Measurements from ENCODE around the gene CDH23. TPM values are rescaled to one million over a fixed set of nuclear protein-coding genes. Genes with fewer than 3 reads are reported as not detected.

Gene CDH23
- total and polyA plus RNA-seq, 2 of the 8 experiments (the other 6 are each of a cell fraction or from before 2014, with no cell fraction given) = 1.9 to 4.9 TPM

- H3K9ac ChIP-seq (replicated peaks in 1 of 4; ENCODE audit: extremely low read depth in 1 of 4, low read depth in 3 of 4, low read length in 3 of 4) = no peak overlapping the region
- 0 out of 2 replicates have a peak overlapping the region, but pooled peaks have one; percentile 17 for H2BK12ac ChIP-seq (ENCODE audit: low read depth, low read length)
- no peak overlapping the region for H4K91ac ChIP-seq (replicated peaks; ENCODE audit: insufficient read length, low read length)
- POLR2A ChIA-PET (ENCODE audit: partially characterized antibody) = no interaction called here
- no peak overlapping the region for H3K56ac ChIP-seq (replicated peaks; ENCODE audit: insufficient read length, low read depth, low read length)
- H3K27me3 ChIP-seq (replicated peaks in 1 of 4; ENCODE audit: control insufficient read depth in 3 of 4, extremely low read depth in 1 of 4, insufficient read depth in 3 of 4, low read length in 3 of 4) = peaks cover 3 to 23% (median 16%) of the 10 kb centered on the region in 4 experiments; a peak in 6 of 7 replicates
- H3K9me3 ChIP-seq (ENCODE audit: insufficient read depth in 2 of 2, low read depth in 1 of 2, low read length in 1 of 2) = no peaks in the 10 kb centered on the region
- no peak overlapping the region for H4K5ac ChIP-seq (ENCODE audit: insufficient read length, low read depth, low read length)
- H2BK120ac ChIP-seq (replicated peaks; ENCODE audit: low read depth, low read length) = no peak overlapping the region
- no peaks in the 10 kb centered on the region for H3K79me1 ChIP-seq (ENCODE audit: low read depth, low read length)
- no peaks in the 10 kb centered on the region; the same call in 1 of the 2 replicates for H3K23me2 ChIP-seq (ENCODE audit: low read depth, low read length)
- no peak overlapping the region for H2BK15ac ChIP-seq (ENCODE audit: low read length)
- no peak overlapping the region for H3K14ac ChIP-seq (ENCODE audit: insufficient read length)
- H3K27ac ChIP-seq (ENCODE audit: low read depth, low read length) = no peak overlapping the region
- H3K18ac ChIP-seq (ENCODE audit: extremely low read depth, low read length) = no peak overlapping the region
- H2AK5ac ChIP-seq (ENCODE audit: low read depth, low read length) = no peak overlapping the region
- H2BK20ac ChIP-seq (ENCODE audit: low read length) = no peak overlapping the region
- no peaks in the 10 kb centered on the region for H3K36me3 ChIP-seq (ENCODE audit: control insufficient read depth in 2 of 4, insufficient read depth in 4 of 4, low read length in 3 of 4)
- no peak overlapping the region for H3K4me3 ChIP-seq (ENCODE audit: extremely low read depth in 1 of 4, insufficient read depth in 2 of 4, low read depth in 3 of 4, low read length in 4 of 4)
- DNase-seq (ENCODE audit: low read depth in 1 of 2, low spot score in 2 of 2) = no peak
- no peak for FAIRE-seq
- 84% methylated on average over 2 of the region's 2 CpGs; no CpG with 5 or more reads in 1 of the 2 experiments for WGBS, 2 experiments (ENCODE audit: extremely low coverage in 1 of 2, insufficient coverage in 1 of 2, insufficient read length in 1 of 2, insufficient replicate concordance in 2 of 2, low coverage in 1 of 2, low lambda C conversion rate in 2 of 2, missing lambda C conversion rate in 1 of 2)
- H3K79me2 ChIP-seq (ENCODE audit: control insufficient read depth in 1 of 2, insufficient read depth in 2 of 2, low read length in 2 of 2) = no peaks in the 10 kb centered on the region
- no peak overlapping the region for H3K4ac ChIP-seq (replicated peaks; ENCODE audit: insufficient read length, low read depth, low read length)
- H3K23ac ChIP-seq (ENCODE audit: insufficient read length) = no peak overlapping the region
- peaks cover 0 to 6% (median under 1%) of the 10 kb centered on the region in 4 experiments; a peak in 3 of 7 replicates for H3K4me1 ChIP-seq (replicated peaks in 1 of 4; ENCODE audit: control insufficient read depth in 3 of 4, insufficient read depth in 4 of 4, low read length in 3 of 4)
- no peak overlapping the region for H2AFZ ChIP-seq (ENCODE audit: low read length)
- CTCF ChIA-PET (ENCODE audit: partially characterized antibody) = interaction anchor here (0.7 to 1.9 kb wide), 4 partner anchors 10 to 41 kb away, joined by 3 to 5 read pairs (median 4); no protein-coding TSS in a partner anchor
- H4K20me1 ChIP-seq (replicated peaks in 1 of 2; ENCODE audit: control insufficient read depth in 1 of 2, insufficient read depth in 2 of 2, low read length in 2 of 2) = peaks cover 0 to 2% of the 10 kb centered on the region in 2 experiments
- no peak overlapping the region for H3K4me2 ChIP-seq (ENCODE audit: insufficient read depth in 1 of 2, low read depth in 2 of 2, low read length in 2 of 2)
- no peak overlapping the region for H2BK5ac ChIP-seq (ENCODE audit: low read depth, low read length)
- H4K8ac ChIP-seq (ENCODE audit: extremely low read depth, insufficient read depth, low read length) = no peak overlapping the region
- TF ChIP-seq CBX5 (IDR thresholded peaks at IDR 0.05; ENCODE audit: low read depth, low read length) (no peak), SP2 (IDR thresholded peaks at IDR 0.05; ENCODE audit: low read length) (no peak), KDM5A (IDR thresholded peaks at IDR 0.05; ENCODE audit: low read length) (no peak), RNF2 (IDR thresholded peaks at IDR 0.05; ENCODE audit: borderline replicate concordance, low read depth, low read length, missing control alignments, poor library complexity, severe bottlenecking) (no peak), POLR2AphosphoS5 (IDR thresholded peaks at IDR 0.05; ENCODE audit: low read depth, low read length) (no peak), SRF (IDR thresholded peaks at IDR 0.05; ENCODE audit: low read depth, low read length) (no peak), EP300 (IDR thresholded peaks at IDR 0.05; ENCODE audit: borderline replicate concordance in 1 of 2, low read depth in 2 of 2, low read length in 2 of 2) (no peak), CTBP2 (IDR thresholded peaks at IDR 0.05; ENCODE audit: borderline replicate concordance, insufficient read depth, insufficient read length, low read length) (no peak)
Observed at GRCh38 chr10:71771204-71771603, 374.5 kb downstream of the CDH23 start.
